IPS-15b (cell line): ENCODE results near the gene CLEC4D.
"Not testable (repeated sequence)": the region's sequence is repeated elsewhere in the genome, so short reads cannot be mapped to it uniquely, and the experiment has no call there.

Experiments
- H3K27me3 ChIP-seq: one replicate; pipeline ENCODE4 v1.6.1; 2013; ENCODE audit warnings: low read length; ENCODE audit not compliant: control insufficient read depth, insufficient read depth
- H3K36me3 ChIP-seq: one replicate; pipeline ENCODE4 v1.6.1; 2013; ENCODE audit warnings: low read length; ENCODE audit not compliant: control insufficient read depth, insufficient read depth
- H3K4me1 ChIP-seq: one replicate; pipeline ENCODE4 v1.6.1; 2013; ENCODE audit warnings: mild to moderate bottlenecking, low read length; ENCODE audit not compliant: control insufficient read depth, insufficient read depth
- H3K4me3 ChIP-seq: one replicate; pipeline ENCODE4 v1.5.1; 2013; ENCODE audit warnings: low read depth, low read length
- H3K9ac ChIP-seq: one replicate; pipeline ENCODE4 v1.6.1; 2013; ENCODE audit warnings: low read depth, mild to moderate bottlenecking, low read length
- H3K9me3 ChIP-seq: one replicate; pipeline ENCODE4 v1.6.1; 2013; ENCODE audit warnings: mild to moderate bottlenecking, low read length; ENCODE audit not compliant: control insufficient read depth, insufficient read depth

CLEC4D gene

GRCh38 chr12:8499616-8500015, 13.7 kb upstream of the CLEC4D start:
- peaks cover 4% of the 10 kb centered on the region for H3K4me1 ChIP-seq
- no peaks in the 10 kb centered on the region for H3K27me3 ChIP-seq
- H3K9ac ChIP-seq = no peak overlapping the region
- H3K4me3 ChIP-seq = no peak overlapping the region
- H3K36me3 ChIP-seq = no peaks in the 10 kb centered on the region
- H3K9me3 ChIP-seq = no peaks in the 10 kb centered on the region

GRCh38 chr12:8501720-8502119, 11.6 kb upstream of the CLEC4D start:
- H3K9ac ChIP-seq = no peak overlapping the region
- no peak overlapping the region for H3K4me3 ChIP-seq
- H3K36me3 ChIP-seq = no peaks in the 10 kb centered on the region
- no peaks in the 10 kb centered on the region for H3K27me3 ChIP-seq
- peaks cover 4% of the 10 kb centered on the region for H3K4me1 ChIP-seq
- no peaks in the 10 kb centered on the region for H3K9me3 ChIP-seq

- Histone ChIP-seq H3K4me3 (no peak overlapping the region), H3K36me3 (no peaks in the 10 kb centered on the region), H3K9me3 (no peaks in the 10 kb centered on the region), H3K27me3 (no peaks in the 10 kb centered on the region), H3K4me1 (peaks cover 15% of the 10 kb centered on the region), H3K9ac (no peak overlapping the region)
Measured at GRCh38 chr12:8504351-8504750, 9.0 kb upstream of the CLEC4D start.

- Histone ChIP-seq H3K4me3 (no peak overlapping the region), H3K9me3 (no peaks in the 10 kb centered on the region), H3K4me1 (peaks cover 13% of the 10 kb centered on the region), H3K36me3 (no peaks in the 10 kb centered on the region), H3K9ac (no peak overlapping the region), H3K27me3 (no peaks in the 10 kb centered on the region)
Measured at GRCh38 chr12:8507596-8507995, 5.7 kb upstream of the CLEC4D start.

GRCh38 chr12:8508223-8508622, 5.1 kb upstream of the CLEC4D start:
- Histone ChIP-seq H3K9ac (peak overlapping the region; percentile 17), H3K27me3 (no peaks in the 10 kb centered on the region), H3K9me3 (no peaks in the 10 kb centered on the region), H3K4me3 (no peak overlapping the region), H3K4me1 (peaks cover 13% of the 10 kb centered on the region), H3K36me3 (no peaks in the 10 kb centered on the region)

- Histone ChIP-seq H3K9ac (no peak overlapping the region), H3K4me1 (peaks cover 13% of the 10 kb centered on the region), H3K9me3 (no peaks in the 10 kb centered on the region), H3K27me3 (no peaks in the 10 kb centered on the region), H3K36me3 (no peaks in the 10 kb centered on the region), H3K4me3 (no peak overlapping the region)
Measured at GRCh38 chr12:8508910-8509841, 4.1 kb upstream of the CLEC4D start.

GRCh38 chr12:8517971-8518370, 4.7 kb downstream of the CLEC4D start:
- H3K27me3 ChIP-seq = no peaks in the 10 kb centered on the region
- no peaks in the 10 kb centered on the region for H3K4me1 ChIP-seq
- no peaks in the 10 kb centered on the region for H3K9me3 ChIP-seq
- no peak overlapping the region for H3K4me3 ChIP-seq
- no peak overlapping the region for H3K9ac ChIP-seq
- no peaks in the 10 kb centered on the region for H3K36me3 ChIP-seq

- H3K27me3 ChIP-seq = no peaks in the 10 kb centered on the region
- no peaks in the 10 kb centered on the region for H3K4me1 ChIP-seq
- H3K36me3 ChIP-seq = no peaks in the 10 kb centered on the region
- H3K4me3 ChIP-seq = no peak overlapping the region
- H3K9me3 ChIP-seq = no peaks in the 10 kb centered on the region
- H3K9ac ChIP-seq = no peak overlapping the region
Measured at GRCh38 chr12:8519171-8519570, 5.9 kb downstream of the CLEC4D start.

GRCh38 chr12:8527250-8528130, 14.2 kb downstream of the CLEC4D start:
- Histone ChIP-seq H3K4me1 (peaks cover 9% of the 10 kb centered on the region), H3K4me3 (peak overlapping the region; percentile 15), H3K9ac (no peak overlapping the region), H3K27me3 (no peaks in the 10 kb centered on the region), H3K9me3 (peaks cover 2% of the 10 kb centered on the region), H3K36me3 (no peaks in the 10 kb centered on the region)

- Histone ChIP-seq H3K27me3 (no peaks in the 10 kb centered on the region), H3K9ac (no peak overlapping the region), H3K9me3 (no peaks in the 10 kb centered on the region), H3K4me1 (peaks cover 8% of the 10 kb centered on the region), H3K4me3 (no peak overlapping the region), H3K36me3 (no peaks in the 10 kb centered on the region)
Measured at GRCh38 chr12:8532045-8532444, 18.7 kb downstream of the CLEC4D start.

- not testable (repeated sequence) for H3K4me1 ChIP-seq, H3K9me3 ChIP-seq, H3K9ac ChIP-seq, H3K36me3 ChIP-seq, H3K4me3 ChIP-seq, H3K27me3 ChIP-seq
Measured at GRCh38 chr12:8537820-8538219, 24.5 kb downstream of the CLEC4D start.

- H3K4me1 ChIP-seq, H3K9ac ChIP-seq, H3K4me3 ChIP-seq, H3K27me3 ChIP-seq, H3K9me3 ChIP-seq, H3K36me3 ChIP-seq: not testable (repeated sequence)
Measured at GRCh38 chr12:8540831-8541230, 27.5 kb downstream of the CLEC4D start, which contains the start of gene CLEC4E. Gene CLEC4E (minus strand): TSS chr12:8540905. CDS start chr12:8540797, 108 bp downstream.
